Measurements from ENCODE around the gene LRRC4C. TPM values are rescaled to one million over a fixed set of nuclear protein-coding genes. Genes with fewer than 3 reads are reported as not detected.

The LRRC4C gene
- total and polyA plus RNA-seq, 2 donors (not counting 3 experiments of a cell fraction or from before 2014, with no cell fraction given), result not detected

DNA sequence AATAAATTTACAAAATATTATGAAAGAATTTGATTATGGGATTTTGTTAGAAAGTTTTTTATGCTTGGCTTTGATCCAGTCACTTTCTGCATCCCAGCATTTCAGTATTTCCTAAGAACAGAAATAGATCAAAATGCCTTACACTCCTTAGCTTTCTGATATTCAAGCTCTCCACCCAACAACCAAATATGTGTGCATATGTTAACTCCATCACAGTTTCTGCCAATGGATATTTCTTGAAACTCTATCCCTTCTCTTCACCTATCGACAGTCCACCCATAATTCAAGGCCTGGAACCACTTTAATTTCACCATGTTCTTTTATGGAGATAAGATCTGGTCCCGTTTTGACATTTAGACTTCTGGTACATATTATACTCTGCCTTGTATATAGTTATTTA lies 565.0 kb downstream of the LRRC4C start:
- ChIA-PET POLR2A (no interaction called here), CTCF (no interaction called here)
- H3K4me3 ChIP-seq (replicated peaks in 1 of 3; ENCODE audit: insufficient read depth in 1 of 3, low read depth in 1 of 3, low read length in 3 of 3), result no peak overlapping the region
- no peaks in the 10 kb centered on the region for H3K9me1 ChIP-seq (replicated peaks; ENCODE audit: control insufficient read depth, extremely low read depth, insufficient read depth, low read length)
- H3K79me2 ChIP-seq (ENCODE audit: control insufficient read depth, insufficient read depth, low read length), result no peaks in the 10 kb centered on the region
- H3K4me1 ChIP-seq (ENCODE audit: control insufficient read depth, extremely low read depth, insufficient read depth, low read length), result no peaks in the 10 kb centered on the region
- no peak overlapping the region for H3K9ac ChIP-seq (replicated peaks; ENCODE audit: extremely low read depth, insufficient read depth, low read length)
- dilution Hi-C loops (cut with MboI; ENCODE audit: extremely low pct_ligation_motif_present, low sequenced_read_pairs) (no loop called here), intact Hi-C loops (cut with micrococcal nuclease) (no loop called here)
- TF ChIP-seq POLR2AphosphoS5 (IDR thresholded peaks at IDR 0.05; ENCODE audit: insufficient read depth, low read depth, low read length) (no peak), JUN (IDR thresholded peaks at IDR 0.05; ENCODE audit: borderline replicate concordance, insufficient read depth, insufficient read length, low read depth) (no peak)
- TF ChIP-seq, protein P1, sequence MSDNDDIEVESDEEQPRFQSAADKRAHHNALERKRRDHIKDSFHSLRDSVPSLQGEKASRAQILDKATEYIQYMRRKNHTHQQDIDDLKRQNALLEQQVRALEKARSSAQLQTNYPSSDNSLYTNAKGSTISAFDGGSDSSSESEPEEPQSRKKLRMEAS (IDR thresholded peaks at IDR 0.05; ENCODE audit: insufficient read depth, insufficient read length), result no peak
- no peak overlapping the region for H3K27ac ChIP-seq (ENCODE audit: insufficient read depth, low read depth, low read length)
- no peak for FAIRE-seq
- no peaks in the 10 kb centered on the region for H3K9me3 ChIP-seq (replicated peaks; ENCODE audit: control insufficient read depth, insufficient read depth, low read length)
- no peaks in the 10 kb centered on the region for H3K36me3 ChIP-seq (ENCODE audit: control insufficient read depth in 2 of 2, extremely low read depth in 1 of 2, insufficient read depth in 2 of 2, low read length in 2 of 2)
- no peak overlapping the region for H3K4me2 ChIP-seq (ENCODE audit: insufficient read depth, low read length)
- H2AFZ ChIP-seq (ENCODE audit: low read depth, low read length), result no peak overlapping the region
- DNase-seq (ENCODE audit: low read depth, low spot score), result no peak
- H4K20me1 ChIP-seq (replicated peaks; ENCODE audit: control insufficient read depth, extremely low read depth, insufficient read depth, low read length), result no peaks in the 10 kb centered on the region
- no TSS peak for BruUV-seq (replicated peaks)
- no peaks in the 10 kb centered on the region for H3K27me3 ChIP-seq (ENCODE audit: control insufficient read depth in 2 of 2, insufficient read depth in 2 of 2, low read length in 2 of 2)

DNA sequence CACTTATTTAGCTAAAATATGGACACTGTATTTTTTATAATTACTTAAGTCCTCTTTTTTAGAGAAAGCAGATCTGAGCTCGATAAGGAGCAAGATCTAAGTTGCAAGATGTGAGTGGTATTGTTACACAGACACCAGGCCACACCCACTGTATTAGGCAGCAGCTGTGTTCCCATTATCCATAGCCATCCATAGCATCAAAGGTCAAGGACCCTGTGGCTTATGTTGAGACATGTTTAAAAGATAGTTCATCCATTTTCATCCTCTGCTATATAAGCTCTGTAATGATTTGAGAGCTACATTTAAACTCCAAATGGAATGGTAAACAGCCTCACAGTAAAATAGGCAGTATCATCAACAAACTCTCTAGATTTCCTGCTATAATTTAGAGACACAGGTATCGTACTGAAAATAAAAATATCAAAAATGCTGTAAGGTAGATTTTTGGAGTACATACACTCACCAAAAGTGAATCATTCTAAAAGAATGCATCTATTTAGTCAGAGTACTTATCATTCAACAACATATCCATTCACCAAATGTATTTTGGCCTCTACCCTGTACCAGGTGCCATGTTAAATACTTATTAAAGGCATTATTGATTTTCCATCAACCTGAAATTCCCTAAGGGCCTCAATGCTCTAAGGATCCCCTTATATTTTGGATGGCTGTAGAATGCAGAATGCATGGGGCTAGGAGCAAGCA lies 574.0 kb downstream of the LRRC4C start:
- dilution Hi-C loops (cut with MboI; ENCODE audit: extremely low pct_ligation_motif_present, low sequenced_read_pairs), result no loop called here

More for the DNA sequence above, 574.0 kb downstream of the LRRC4C start:
- TF ChIP-seq POLR2A (IDR thresholded peaks at IDR 0.05; ENCODE audit: low read depth, low read length) (no peak), CTCF (IDR thresholded peaks at IDR 0.05; ENCODE audit: extremely low read depth in 1 of 2, insufficient read depth in 1 of 2, low read depth in 1 of 2, low read length in 2 of 2) (no peak), JUN (IDR thresholded peaks at IDR 0.05; ENCODE audit: borderline replicate concordance, insufficient read depth, insufficient read length, low read depth) (no peak), MYC (IDR thresholded peaks at IDR 0.05; ENCODE audit: low read depth, low read length) (no peak)
- TF ChIP-seq, protein P1 (IDR thresholded peaks at IDR 0.05; ENCODE audit: insufficient read depth, insufficient read length), result no peak
- Histone ChIP-seq H3K9me3 (replicated peaks; ENCODE audit: control insufficient read depth, insufficient read depth, low read length) (no peaks in the 10 kb centered on the region), H3K27me3 (ENCODE audit: control insufficient read depth in 2 of 2, insufficient read depth in 2 of 2, low read length in 2 of 2) (no peaks in the 10 kb centered on the region), H2AFZ (ENCODE audit: low read depth, low read length) (no peak overlapping the region), H3K4me3 (replicated peaks in 1 of 3; ENCODE audit: insufficient read depth in 1 of 3, low read depth in 1 of 3, low read length in 3 of 3) (no peak overlapping the region), H3K4me1 (ENCODE audit: control insufficient read depth, extremely low read depth, insufficient read depth, low read length) (no peaks in the 10 kb centered on the region), H3K36me3 (ENCODE audit: control insufficient read depth in 2 of 2, extremely low read depth in 1 of 2, insufficient read depth in 2 of 2, low read length in 2 of 2) (no peaks in the 10 kb centered on the region), H3K9ac (replicated peaks; ENCODE audit: extremely low read depth, insufficient read depth, low read length) (no peak overlapping the region), H3K9me1 (replicated peaks; ENCODE audit: control insufficient read depth, extremely low read depth, insufficient read depth, low read length) (no peaks in the 10 kb centered on the region), H3K27ac (ENCODE audit: insufficient read depth, low read depth, low read length) (no peak overlapping the region), H4K20me1 (replicated peaks; ENCODE audit: control insufficient read depth, extremely low read depth, insufficient read depth, low read length) (no peaks in the 10 kb centered on the region), H3K79me2 (ENCODE audit: control insufficient read depth, insufficient read depth, low read length) (no peaks in the 10 kb centered on the region), H3K4me2 (ENCODE audit: insufficient read depth, low read length) (no peak overlapping the region)
- FAIRE-seq (no peak), DNase-seq (ENCODE audit: low read depth, low spot score) (no peak)
- ChIA-PET POLR2A (no interaction called here), CTCF (no interaction called here)
- intact Hi-C loops (cut with micrococcal nuclease), result no loop called here
- BruUV-seq (replicated peaks), result no TSS peak

Data from endothelial cell of umbilical vein (primary cell).